B cell (primary cell): ENCODE measurements around the gene ZBTB24. TPM values are rescaled to one million over a fixed set of nuclear protein-coding genes. Genes with fewer than 3 reads are reported as not detected.

Experiments
- ATAC-seq: fragments of 200-7000 bp; cut with Tn5 transposase; one replicate; pipeline ENCODE4 v1.10.0; 2021; ENCODE audit warnings: low read depth, mild to moderate bottlenecking, moderate number of reproducible peaks, moderate library complexity
- CTCF ChIA-PET: fragments of 350-600 bp; sonication (Branson Sonifier 250); formaldehyde crosslinking; loops from one replicate; lab custom pipeline; 2021; ENCODE audit warnings: antibody characterized with exemption, inconsistent platforms; lab: Charles Lee
- POLR2A ChIA-PET: fragments of 350-600 bp; sonication (Branson Sonifier 250); formaldehyde crosslinking; loops from one replicate; lab custom pipeline; 2021; ENCODE audit warnings: antibody characterized with exemption; lab: Charles Lee
- DNase-seq: peaks from one replicate; pipeline ENCODE4 v3.0.0; 2013
- H2AFZ ChIP-seq: 2 replicates; pipeline ENCODE4 v1.6.1; 2012; ENCODE audit warnings: mild to moderate bottlenecking, low read depth, low read length; ENCODE audit not compliant: insufficient read depth, poor library complexity, severe bottlenecking
- H3K27ac ChIP-seq, 2 donors: 1 replicate in 1 of 2; 2 replicates in 1 of 2; pipeline ENCODE4 v1.5.1; 2012 to 2013; ENCODE audit warnings: low read length in 2 of 2, mild to moderate bottlenecking in 2 of 2, moderate library complexity in 1 of 2
- H3K27me3 ChIP-seq, 4 experiments: fragments of 200-600 bp in 1 of 4; sonication (generic) in 1 of 4; replicated peaks in 1 of 4; 1 replicate in 2 of 4; 2 replicates in 2 of 4; pipeline versions ENCODE4 v1.6.1 to v1.7.0; 2013 to 2016; ENCODE audit warnings: low read length in 3 of 4, mild to moderate bottlenecking in 2 of 4, mixed read lengths in 1 of 4, moderate library complexity in 1 of 4; ENCODE audit not compliant: insufficient read depth in 4 of 4, control insufficient read depth in 3 of 4; ENCODE audit errors: control extremely low read depth in 1 of 4
- H3K36me3 ChIP-seq, 2 experiments: replicated peaks in 1 of 2; 1 replicate in 1 of 2; 2 replicates in 1 of 2; pipeline versions ENCODE4 v1.6.1 to v1.7.1; 2013; ENCODE audit warnings: low read length in 1 of 2; ENCODE audit not compliant: insufficient read depth in 2 of 2, control insufficient read depth in 1 of 2; ENCODE audit errors: control extremely low read depth in 1 of 2, extremely low read depth in 1 of 2
- H3K4me1 ChIP-seq, 2 donors: fragments of 200-600 bp in 1 of 2; sonication (generic) in 1 of 2; 1 replicate in 1 of 2; 2 replicates in 1 of 2; pipeline versions ENCODE4 v1.5.1 to v1.6.1; 2013 to 2017; ENCODE audit warnings: low read length in 2 of 2; ENCODE audit not compliant: control insufficient read depth in 2 of 2, insufficient read depth in 2 of 2
- H3K4me2 ChIP-seq: replicated peaks from 2 replicates; pipeline ENCODE3; 2012; ENCODE audit warnings: mild to moderate bottlenecking, low read depth, low read length; ENCODE audit not compliant: poor library complexity, severe bottlenecking
- H3K4me3 ChIP-seq, 5 experiments: fragments of 200-600 bp in 1 of 5; sonication (generic) in 1 of 5; 1 replicate in 3 of 5; 2 replicates in 2 of 5; pipeline versions ENCODE4 v1.5.1 to v1.7.0; 2011 to 2016; ENCODE audit warnings: low read length in 4 of 5, mild to moderate bottlenecking in 4 of 5, low read depth in 2 of 5, control low read depth in 1 of 5, moderate library complexity in 1 of 5; ENCODE audit not compliant: insufficient read depth in 1 of 5; ENCODE audit errors: control extremely low read depth in 1 of 5, extremely low read depth in 1 of 5
- H3K79me2 ChIP-seq: fragments of 200-600 bp; sonication (generic); one replicate; pipeline ENCODE4 v1.6.0; 2016; ENCODE audit warnings: low read length; ENCODE audit not compliant: control insufficient read depth, insufficient read depth
- H3K9ac ChIP-seq: fragments of 200-600 bp; sonication (generic); 2 replicates; pipeline ENCODE4 v1.6.1; 2017; ENCODE audit warnings: mild to moderate bottlenecking, low read length, moderate library complexity
- H3K9me3 ChIP-seq, 3 donors: one replicate each; pipeline versions ENCODE4 v1.6.1 to v1.7.1; 2013; ENCODE audit warnings: low read length in 2 of 3; ENCODE audit not compliant: control insufficient read depth in 2 of 3, insufficient read depth in 1 of 3; ENCODE audit errors: control extremely low read depth in 1 of 3
- H4K20me1 ChIP-seq: 2 replicates; pipeline ENCODE4 v1.6.0; 2012; ENCODE audit warnings: mild to moderate bottlenecking, low read length; ENCODE audit not compliant: insufficient read depth, control insufficient read depth, poor library complexity, severe bottlenecking
- H3K27ac Mint-ChIP-seq: one replicate; pipeline ENCODE4 v1.8.0; 2021; ENCODE audit warnings: mixed read lengths
- H3K27me3 Mint-ChIP-seq: one replicate; pipeline ENCODE4 v1.8.0; 2021; ENCODE audit warnings: mixed read lengths
- H3K4me1 Mint-ChIP-seq: one replicate; pipeline ENCODE4 v1.8.0; 2021; ENCODE audit warnings: mixed read lengths
- H3K4me3 Mint-ChIP-seq: one replicate; pipeline ENCODE4 v1.8.0; 2021; ENCODE audit warnings: mixed read lengths
- H3K9me3 Mint-ChIP-seq: one replicate; pipeline ENCODE4 v1.8.0; 2022; ENCODE audit warnings: mixed read lengths; ENCODE audit not compliant: insufficient read depth
- CTCF ChIP-seq: fragments of 200-600 bp; IDR thresholded peaks from one replicate; pipeline ENCODE4 v1.8.0; 2022; ENCODE audit warnings: antibody characterized with exemption, mild to moderate bottlenecking
- EZH2 ChIP-seq: IDR thresholded peaks from 2 replicates; pipeline ENCODE4 v1.6.1; 2012; ENCODE audit warnings: borderline replicate concordance, low read depth, mild to moderate bottlenecking, moderate library complexity, low read length; ENCODE audit not compliant: insufficient read depth, poor library complexity, severe bottlenecking
- WGBS: methylation state at CpG from one replicate; pipeline ENCODE4 v1.1.5; 2013; ENCODE audit warnings: missing lambda C conversion rate; ENCODE audit not compliant: insufficient coverage; 5-methylcytosine and 5-hydroxymethylcytosine counted together
- intact Hi-C: fragments of 100-400 bp; cut with micrococcal nuclease; formaldehyde crosslinking; loops from one replicate; pipeline ENCODE4 v1.10.0; 2022
- polyA plus RNA-seq: library from polyadenylated mRNA; depleted of rRNA; stranded (reverse); fragments of >200 nt; gene quantifications from 2 replicates; pipeline ENCODE4 v1.2.3, GENCODE V29; 2012
- total RNA-seq, 2 donors: library from RNA; stranded (reverse); fragments of 120-200 nt in 1 of 2; gene quantifications; 1 replicate in 1 of 2; 2 replicates in 1 of 2; pipeline versions ENCODE4 v1.2.3 to v1.2.4, GENCODE V29; 2013 to 2022

ZBTB24 gene
- total and polyA plus RNA-seq, 2 donors (not counting 1 experiment from before 2014, with no cell fraction given), result 10.6 to 31.4 TPM

- peaks cover 67 to 71% of the 10 kb centered on the region in 2 donors for H3K4me1 ChIP-seq
Measured at GRCh38 chr6:109449064-109449794, 33.8 kb downstream of the ZBTB24 start.

More at GRCh38 chr6:109449064-109449794, 33.8 kb downstream of the ZBTB24 start:
- Mint-ChIP-seq H3K4me3 (peak overlapping the region; percentile 47), H3K4me1 (peaks cover 72% of the 10 kb centered on the region), H3K9me3 (no peaks in the 10 kb centered on the region), H3K27ac (peak overlapping the region; percentile 79), H3K27me3 (no peaks in the 10 kb centered on the region)
- H3K27me3 ChIP-seq, result no peaks in the 10 kb centered on the region
- ChIA-PET POLR2A (interaction anchor here (0.5 to 3.7 kb wide), 3 partner anchors 8 to 40 kb away, joined by 4 to 21 read pairs (median 4); partner anchors contain the start of genes PPIL6 and SMPD2), CTCF (interaction anchor here (0.5 to 1.6 kb wide), 4 partner anchors 11 to 184 kb away, joined by 3 to 5 read pairs (median 4); no protein-coding TSS in a partner anchor)
- peak; percentile 46 for DNase-seq
- intact Hi-C loops, result loop anchor here (1.0 kb wide), 1 partner anchor 8 kb away; no protein-coding TSS in a partner anchor
- no peak overlapping the region for H2AFZ ChIP-seq
- H3K36me3 ChIP-seq, result peaks cover 0 to 59% of the 10 kb centered on the region in 2 experiments
- no peak overlapping the region for H3K4me3 ChIP-seq
- peak overlapping the region; percentile 65 for H3K4me2 ChIP-seq
- H3K9me3 ChIP-seq, result no peaks in the 10 kb centered on the region
- no peak for TF ChIP-seq EZH2
- no peak for TF ChIP-seq CTCF
- peaks cover 9% of the 10 kb centered on the region for H4K20me1 ChIP-seq
- H3K9ac ChIP-seq, result no peak overlapping the region
- H3K27ac ChIP-seq, result peak overlapping the region; percentile 19 to 76
- 72% methylated on average over 18 of the region's 19 CpGs for WGBS
- peaks cover 40% of the 10 kb centered on the region for H3K79me2 ChIP-seq
- ATAC-seq, result no peak
